Measurements from ENCODE around the gene FNBP1L.
"Not testable (repeated sequence)": the region's sequence is repeated elsewhere in the genome, so short reads cannot be mapped to it uniquely, and the experiment has no call there.

- TF ChIP-seq CTCF, POLR2A (IDR thresholded peaks at IDR 0.05): not testable (repeated sequence)
Observed at GRCh38 chr1:93553886-93554490, 106.1 kb downstream of the FNBP1L start.

Measured in right lobe of liver (tissue), 4 donors.